ENCODE results near the gene MACO1. TPM values are rescaled to one million over a fixed set of nuclear protein-coding genes. Genes with fewer than 3 reads are reported as not detected.
"Not testable (repeated sequence)": the region's sequence is repeated elsewhere in the genome, so short reads cannot be mapped to it uniquely, and the experiment has no call there.

The MACO1 gene
- total and polyA plus RNA-seq, 10 of the 15 experiments (the other 5 are each of a cell fraction or from before 2014, with no cell fraction given), result 3.2 to 19.8 (median 10.3) TPM

GRCh38 chr1:25460816-25461215 lies 30.1 kb downstream of the MACO1 start:
- H4K20me1 ChIP-seq (ENCODE audit: control insufficient read depth, insufficient read depth); H3K79me2 ChIP-seq (ENCODE audit: control insufficient read depth, insufficient read depth, low read length); H3K4me2 ChIP-seq (ENCODE audit: control insufficient read depth, insufficient read depth); H3K4me1 ChIP-seq (ENCODE audit: control insufficient read depth, insufficient read depth, low read length); DNase-seq (ENCODE audit: low read depth, low spot score); H3K27me3 ChIP-seq (replicated peaks in 1 of 2; ENCODE audit: control insufficient read depth in 2 of 2, insufficient read depth in 2 of 2, low read length in 1 of 2); H3K4me3 ChIP-seq; BruUV-seq (replicated peaks); in situ Hi-C loops (cut with MboI); H3K9me3 ChIP-seq (replicated peaks; ENCODE audit: control insufficient read depth, insufficient read depth, low read length); H2AFZ ChIP-seq (ENCODE audit: control insufficient read depth, low read depth, low read length); ATAC-seq; FAIRE-seq; intact Hi-C loops (cut with micrococcal nuclease; ENCODE audit: unreplicated experiment); H3K27ac ChIP-seq (ENCODE audit: control insufficient read depth, insufficient read depth); H3K9ac ChIP-seq (ENCODE audit: control insufficient read depth, insufficient read depth, low read length); RAD21 ChIA-PET (ENCODE audit: unreplicated experiment): not testable (repeated sequence)
- CTCF ChIA-PET, result interaction anchor here (0.7 to 1.6 kb wide), 2 partner anchors 26 to 654 kb away, joined by 3 to 8 read pairs; no protein-coding TSS in a partner anchor
- SMC1A ChIA-PET (ENCODE audit: uncharacterized antibody, unreplicated experiment), result interaction anchor here (1.2 to 1.7 kb wide), 2 partner anchors 10 to 19 kb away, joined by 3 to 4 read pairs; no protein-coding TSS in a partner anchor
- 82% methylated on average over 3 of the region's 4 CpGs for WGBS (ENCODE audit: insufficient coverage, insufficient replicate concordance, low lambda C conversion rate, missing lambda C conversion rate)
- POLR2A ChIA-PET, result interaction anchor here (1.0 kb wide), 1 partner anchor 10 kb away, joined by 3 read pairs; no protein-coding TSS in a partner anchor
- H3K36me3 ChIP-seq (ENCODE audit: control insufficient read depth in 2 of 2, insufficient read depth in 2 of 2, low read length in 1 of 2), result peaks cover 7 to 16% of the 10 kb centered on the region in 2 experiments; a peak in 3 of 4 replicates

DNA sequence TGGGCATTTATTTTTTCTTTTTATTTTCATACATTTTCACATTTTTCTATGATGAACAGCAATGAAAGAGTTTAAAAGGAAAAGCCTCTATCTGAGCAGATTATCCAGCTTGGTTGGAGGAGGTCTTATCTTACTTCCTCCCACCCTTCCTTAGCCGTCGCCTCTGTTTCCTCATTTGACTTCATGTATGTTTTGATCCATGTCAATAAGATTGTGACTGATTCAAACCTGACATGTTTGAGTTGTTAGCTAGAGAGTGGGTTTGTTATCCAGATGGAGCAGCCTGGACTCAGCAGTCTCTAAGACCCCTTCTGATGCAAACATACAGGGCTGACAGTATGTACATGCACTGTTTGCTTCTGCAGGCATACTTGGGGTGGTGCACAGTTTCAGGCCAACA lies 31.2 kb downstream of the MACO1 start:
- DNase-seq (ENCODE audit: low read depth, low spot score) (no peak), ATAC-seq (no peak), FAIRE-seq (no peak)
- H3K27ac ChIP-seq (ENCODE audit: control insufficient read depth, insufficient read depth), result no peak overlapping the region
- H3K4me2 ChIP-seq (ENCODE audit: control insufficient read depth, insufficient read depth), result no peak overlapping the region
- peaks cover 7 to 13% of the 10 kb centered on the region in 2 experiments; a peak in 3 of 4 replicates for H3K36me3 ChIP-seq (ENCODE audit: control insufficient read depth in 2 of 2, insufficient read depth in 2 of 2, low read length in 1 of 2)
- no peaks in the 10 kb centered on the region for H3K9me3 ChIP-seq (replicated peaks; ENCODE audit: control insufficient read depth, insufficient read depth, low read length)
- H3K4me1 ChIP-seq (ENCODE audit: control insufficient read depth, insufficient read depth, low read length), result peaks cover 1% of the 10 kb centered on the region
- H2AFZ ChIP-seq (ENCODE audit: control insufficient read depth, low read depth, low read length), result no peak overlapping the region
- no peak overlapping the region for H3K9ac ChIP-seq (ENCODE audit: control insufficient read depth, insufficient read depth, low read length)
- H3K27me3 ChIP-seq (replicated peaks in 1 of 2; ENCODE audit: control insufficient read depth in 2 of 2, insufficient read depth in 2 of 2, low read length in 1 of 2), result no peaks in the 10 kb centered on the region
- ChIA-PET POLR2A (interaction anchor here (0.6 kb wide), 1 partner anchor 1723 kb away, joined by 3 read pairs; no protein-coding TSS in a partner anchor), RAD21 (ENCODE audit: unreplicated experiment) (interaction anchor here (1.5 kb wide), 1 partner anchor 14 kb away, joined by 5 read pairs; no protein-coding TSS in a partner anchor), CTCF (interaction anchor here (0.8 kb wide), 1 partner anchor 26 kb away, joined by 3 read pairs; no protein-coding TSS in a partner anchor), SMC1A (ENCODE audit: uncharacterized antibody, unreplicated experiment) (interaction anchor here (0.9 to 1.9 kb wide), 3 partner anchors 11 to 26 kb away, joined by 3 to 7 read pairs (median 3); no protein-coding TSS in a partner anchor)
- TF ChIP-seq MLLT1 (IDR thresholded peaks at IDR 0.05) (no peak), LARP7 (IDR thresholded peaks at IDR 0.05) (no peak), PML (IDR thresholded peaks at IDR 0.05; ENCODE audit: low read length) (no peak), ZZZ3 (IDR thresholded peaks at IDR 0.05; ENCODE audit: control insufficient read depth, insufficient read length, low read depth) (no peak), BACH1 (IDR thresholded peaks at IDR 0.05; ENCODE audit: borderline replicate concordance) (no peak), KDM1A (IDR thresholded peaks at IDR 0.05; ENCODE audit: borderline replicate concordance) (no peak), EGR1 (IDR thresholded peaks at IDR 0.05; ENCODE audit: borderline replicate concordance in 1 of 2, low read depth in 2 of 2, low read length in 2 of 2) (no peak), HDAC2 (IDR thresholded peaks at IDR 0.05) (no peak), ZBED1 (IDR thresholded peaks at IDR 0.05; ENCODE audit: borderline replicate concordance) (no peak)
- H4K20me1 ChIP-seq (ENCODE audit: control insufficient read depth, insufficient read depth), result no peaks in the 10 kb centered on the region
- BruUV-seq (replicated peaks), result no TSS peak
- intact Hi-C loops (cut with micrococcal nuclease; ENCODE audit: unreplicated experiment) (no loop called here), in situ Hi-C loops (cut with MboI) (no loop called here)
- no peak overlapping the region for H3K4me3 ChIP-seq
- 95% methylated on average over 2 of the region's 2 CpGs for WGBS (ENCODE audit: insufficient coverage, insufficient replicate concordance, low lambda C conversion rate, missing lambda C conversion rate)
- no peaks in the 10 kb centered on the region for H3K79me2 ChIP-seq (ENCODE audit: control insufficient read depth, insufficient read depth, low read length)
